ENCODE measurements around the gene TRPM4. TPM values are rescaled to one million over a fixed set of nuclear protein-coding genes. Genes with fewer than 3 reads are reported as not detected.

TRPM4 gene
- total and polyA plus RNA-seq, 2 donors (not counting 3 experiments of a cell fraction or from before 2014, with no cell fraction given): 17.6 to 38.9 TPM

DNA sequence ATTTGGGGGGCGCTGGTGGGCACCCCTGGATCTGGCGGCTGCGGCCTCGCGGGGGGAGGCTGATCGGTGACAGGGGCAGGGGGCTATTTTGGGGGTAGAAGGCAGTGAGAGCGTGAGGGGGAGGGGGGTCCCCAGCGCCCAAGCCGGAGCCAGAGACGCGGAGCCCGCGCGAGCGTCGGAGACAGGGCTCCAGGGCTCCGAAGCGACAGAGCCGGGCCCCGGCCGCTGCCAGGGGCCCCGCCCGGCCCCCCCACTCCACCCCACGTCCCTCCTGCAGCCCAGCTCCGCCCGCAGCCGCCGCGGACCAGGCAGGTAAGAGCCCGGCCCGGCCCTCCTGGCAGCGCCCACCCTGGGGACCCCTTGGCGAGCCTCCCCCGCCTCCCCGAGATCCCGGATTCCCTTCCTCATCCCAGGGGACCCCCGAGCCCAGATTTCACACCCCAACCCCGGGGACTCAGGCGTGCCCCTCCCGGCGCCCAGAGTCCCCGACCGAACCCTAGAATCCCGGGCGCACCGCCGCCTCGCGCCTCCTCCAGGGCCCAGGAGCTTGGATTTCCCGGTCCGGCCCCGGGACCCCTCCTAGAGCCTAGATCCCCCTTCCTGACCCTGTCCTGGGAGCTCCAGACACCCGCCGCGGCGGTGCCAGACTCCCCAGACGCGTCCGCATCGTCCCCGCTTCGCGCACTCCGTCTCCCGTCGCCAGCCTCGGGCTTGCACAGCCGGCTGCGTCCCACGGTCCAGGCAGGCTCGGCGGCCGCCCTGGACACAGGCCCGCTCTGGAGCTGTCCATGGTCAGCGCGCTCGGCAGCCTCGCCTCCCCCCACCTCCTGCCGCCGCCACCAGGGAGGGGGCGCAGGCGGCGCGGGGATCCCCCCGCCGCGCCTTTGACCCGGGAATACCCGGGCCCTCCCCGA is 37.9 kb upstream of the TRPM4 start, which contains the start of gene PPFIA3:
Gene PPFIA3, plus strand, starts transcription at position 134 of the 914 bp plus-strand sequence. CDS start 8,330 bp downstream, outside the sequence.
- no TSS peak for BruUV-seq (replicated peaks)
- POLR2A ChIA-PET: no interaction called here

DNA sequence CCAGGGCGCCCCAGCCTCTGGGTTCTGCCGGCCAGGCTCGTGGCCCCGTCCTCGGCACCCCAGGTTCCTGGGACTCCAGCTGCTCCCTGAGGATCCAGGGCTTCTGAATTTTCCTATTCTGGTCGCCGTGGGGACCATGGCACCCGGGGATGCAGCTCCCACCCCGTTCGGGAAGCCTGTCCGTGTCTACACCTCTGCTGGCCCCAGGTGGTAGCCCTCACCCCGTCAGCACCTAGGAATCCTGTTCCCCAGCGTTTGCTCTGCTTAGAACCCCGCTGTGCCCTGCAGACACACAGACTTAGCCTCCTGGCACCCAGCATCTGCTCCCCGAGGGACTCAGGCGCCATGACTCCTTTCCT is 37.3 kb upstream of the TRPM4 start:
- TF ChIP-seq POLR2AphosphoS5 (IDR thresholded peaks at IDR 0.05; ENCODE audit: insufficient read depth, low read depth, low read length): no peak
- no peak for TF ChIP-seq MYC (IDR thresholded peaks at IDR 0.05; ENCODE audit: low read depth, low read length)
- TF ChIP-seq, protein P1, sequence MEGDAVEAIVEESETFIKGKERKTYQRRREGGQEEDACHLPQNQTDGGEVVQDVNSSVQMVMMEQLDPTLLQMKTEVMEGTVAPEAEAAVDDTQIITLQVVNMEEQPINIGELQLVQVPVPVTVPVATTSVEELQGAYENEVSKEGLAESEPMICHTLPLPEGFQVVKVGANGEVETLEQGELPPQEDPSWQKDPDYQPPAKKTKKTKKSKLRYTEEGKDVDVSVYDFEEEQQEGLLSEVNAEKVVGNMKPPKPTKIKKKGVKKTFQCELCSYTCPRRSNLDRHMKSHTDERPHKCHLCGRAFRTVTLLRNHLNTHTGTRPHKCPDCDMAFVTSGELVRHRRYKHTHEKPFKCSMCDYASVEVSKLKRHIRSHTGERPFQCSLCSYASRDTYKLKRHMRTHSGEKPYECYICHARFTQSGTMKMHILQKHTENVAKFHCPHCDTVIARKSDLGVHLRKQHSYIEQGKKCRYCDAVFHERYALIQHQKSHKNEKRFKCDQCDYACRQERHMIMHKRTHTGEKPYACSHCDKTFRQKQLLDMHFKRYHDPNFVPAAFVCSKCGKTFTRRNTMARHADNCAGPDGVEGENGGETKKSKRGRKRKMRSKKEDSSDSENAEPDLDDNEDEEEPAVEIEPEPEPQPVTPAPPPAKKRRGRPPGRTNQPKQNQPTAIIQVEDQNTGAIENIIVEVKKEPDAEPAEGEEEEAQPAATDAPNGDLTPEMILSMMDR (IDR thresholded peaks at IDR 0.05; ENCODE audit: extremely low read depth in 1 of 2, insufficient read depth in 1 of 2, low read depth in 1 of 2, low read length in 2 of 2): no peak
- no peak for TF ChIP-seq FOS (IDR thresholded peaks at IDR 0.05; ENCODE audit: borderline replicate concordance, insufficient read depth, low read length)
- TF ChIP-seq POLR2A (IDR thresholded peaks at IDR 0.05; ENCODE audit: low read depth, low read length): no peak
- no peak for TF ChIP-seq EZH2 (IDR thresholded peaks at IDR 0.05; ENCODE audit: borderline replicate concordance, low read depth, low read length, severe bottlenecking)
- no peak for TF ChIP-seq JUN (IDR thresholded peaks at IDR 0.05; ENCODE audit: borderline replicate concordance, insufficient read depth, insufficient read length, low read depth)
- TF ChIP-seq GATA2 (IDR thresholded peaks at IDR 0.05; ENCODE audit: insufficient read depth, insufficient read length, low read depth, low read length): no peak
- TF ChIP-seq, protein P2, sequence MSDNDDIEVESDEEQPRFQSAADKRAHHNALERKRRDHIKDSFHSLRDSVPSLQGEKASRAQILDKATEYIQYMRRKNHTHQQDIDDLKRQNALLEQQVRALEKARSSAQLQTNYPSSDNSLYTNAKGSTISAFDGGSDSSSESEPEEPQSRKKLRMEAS (IDR thresholded peaks at IDR 0.05; ENCODE audit: insufficient read depth, insufficient read length): no peak
- Histone ChIP-seq H3K9ac (replicated peaks; ENCODE audit: extremely low read depth, insufficient read depth, low read length) (no peak overlapping the region), H2AFZ (ENCODE audit: low read depth, low read length) (no peak overlapping the region), H3K9me1 (replicated peaks; ENCODE audit: control insufficient read depth, extremely low read depth, insufficient read depth, low read length) (no peaks in the 10 kb centered on the region), H3K27me3 (ENCODE audit: control insufficient read depth in 2 of 2, insufficient read depth in 2 of 2, low read length in 2 of 2) (peaks cover 4 to 8% of the 10 kb centered on the region in 2 experiments), H3K4me2 (ENCODE audit: insufficient read depth, low read length) (no peak overlapping the region), H3K27ac (ENCODE audit: insufficient read depth, low read depth, low read length) (no peak overlapping the region), H3K36me3 (ENCODE audit: control insufficient read depth in 2 of 2, extremely low read depth in 1 of 2, insufficient read depth in 2 of 2, low read length in 2 of 2) (no peaks in the 10 kb centered on the region), H3K79me2 (ENCODE audit: control insufficient read depth, insufficient read depth, low read length) (no peaks in the 10 kb centered on the region), H3K4me3 (replicated peaks in 1 of 3; ENCODE audit: insufficient read depth in 1 of 3, low read depth in 1 of 3, low read length in 3 of 3) (no peak overlapping the region), H3K9me3 (replicated peaks; ENCODE audit: control insufficient read depth, insufficient read depth, low read length) (no peaks in the 10 kb centered on the region), H4K20me1 (replicated peaks; ENCODE audit: control insufficient read depth, extremely low read depth, insufficient read depth, low read length) (no peaks in the 10 kb centered on the region), H3K4me1 (ENCODE audit: control insufficient read depth, extremely low read depth, insufficient read depth, low read length) (peaks cover 9% of the 10 kb centered on the region)
- no peak for DNase-seq (ENCODE audit: low read depth, low spot score)
- no TSS peak for BruUV-seq (replicated peaks)
- dilution Hi-C loops (cut with MboI; ENCODE audit: extremely low pct_ligation_motif_present, low sequenced_read_pairs): no loop called here
- ChIA-PET POLR2A (no interaction called here), CTCF (interaction anchor here (0.8 to 2.7 kb wide), 11 partner anchors 13 to 105 kb away, joined by 3 to 13 read pairs (median 5); no protein-coding TSS in a partner anchor)
- intact Hi-C loops (cut with micrococcal nuclease): no loop called here
- FAIRE-seq: no peak

More for the DNA sequence above, 37.9 kb upstream of the TRPM4 start, which contains the start of gene PPFIA3:
- H3K36me3 ChIP-seq (ENCODE audit: control insufficient read depth in 2 of 2, extremely low read depth in 1 of 2, insufficient read depth in 2 of 2, low read length in 2 of 2): no peaks in the 10 kb centered on the region
- DNase-seq (ENCODE audit: low read depth, low spot score) (peak; percentile 51), FAIRE-seq (peak; percentile 73)
- no peaks in the 10 kb centered on the region for H3K9me3 ChIP-seq (replicated peaks; ENCODE audit: control insufficient read depth, insufficient read depth, low read length)
- peak within 1 kb of the TSS; percentile 63 for H3K27ac ChIP-seq (ENCODE audit: insufficient read depth, low read depth, low read length)
- peak within 1 kb of the TSS; percentile 80 for H2AFZ ChIP-seq (ENCODE audit: low read depth, low read length)
- H3K79me2 ChIP-seq (ENCODE audit: control insufficient read depth, insufficient read depth, low read length): no peaks in the 10 kb centered on the region
- H3K4me2 ChIP-seq (ENCODE audit: insufficient read depth, low read length): peak within 1 kb of the TSS; percentile 41
- peak; percentile 24 for TF ChIP-seq POLR2AphosphoS5 (IDR thresholded peaks at IDR 0.05; ENCODE audit: insufficient read depth, low read depth, low read length)
- TF ChIP-seq FOS (IDR thresholded peaks at IDR 0.05; ENCODE audit: borderline replicate concordance, insufficient read depth, low read length): no peak
- H3K4me3 ChIP-seq (replicated peaks in 1 of 3; ENCODE audit: insufficient read depth in 1 of 3, low read depth in 1 of 3, low read length in 3 of 3): peak within 1 kb of the TSS; percentile 16 to 65 (median 57)
- H3K9me1 ChIP-seq (replicated peaks; ENCODE audit: control insufficient read depth, extremely low read depth, insufficient read depth, low read length): no peaks in the 10 kb centered on the region
- peak within 1 kb of the TSS; percentile 69 for H3K9ac ChIP-seq (replicated peaks; ENCODE audit: extremely low read depth, insufficient read depth, low read length)
- CTCF ChIA-PET: interaction anchor here (0.8 to 2.7 kb wide), 11 partner anchors 13 to 105 kb away, joined by 3 to 13 read pairs (median 5); no protein-coding TSS in a partner anchor
- H3K4me1 ChIP-seq (ENCODE audit: control insufficient read depth, extremely low read depth, insufficient read depth, low read length): peaks cover 12% of the 10 kb centered on the region
- peaks cover 4 to 8% of the 10 kb centered on the region in 2 experiments for H3K27me3 ChIP-seq (ENCODE audit: control insufficient read depth in 2 of 2, insufficient read depth in 2 of 2, low read length in 2 of 2)
- dilution Hi-C loops (cut with MboI; ENCODE audit: extremely low pct_ligation_motif_present, low sequenced_read_pairs): no loop called here
- intact Hi-C loops (cut with micrococcal nuclease): loop anchor here (1.0 to 5.0 kb wide), 2 partner anchors 30 to 78 kb away; no protein-coding TSS in a partner anchor
- H4K20me1 ChIP-seq (replicated peaks; ENCODE audit: control insufficient read depth, extremely low read depth, insufficient read depth, low read length): no peaks in the 10 kb centered on the region

All from endothelial cell of umbilical vein (primary cell).